Glomerular visceral epithelial cell (primary cell): ENCODE measurements around the gene MGAM2.

ENCODE experiments used
- DNase-seq: peaks from one replicate; pipeline ENCODE4 v3.0.0-alpha.2; 2016; ENCODE audit errors: extremely low spot score

Gene MGAM2

DNA sequence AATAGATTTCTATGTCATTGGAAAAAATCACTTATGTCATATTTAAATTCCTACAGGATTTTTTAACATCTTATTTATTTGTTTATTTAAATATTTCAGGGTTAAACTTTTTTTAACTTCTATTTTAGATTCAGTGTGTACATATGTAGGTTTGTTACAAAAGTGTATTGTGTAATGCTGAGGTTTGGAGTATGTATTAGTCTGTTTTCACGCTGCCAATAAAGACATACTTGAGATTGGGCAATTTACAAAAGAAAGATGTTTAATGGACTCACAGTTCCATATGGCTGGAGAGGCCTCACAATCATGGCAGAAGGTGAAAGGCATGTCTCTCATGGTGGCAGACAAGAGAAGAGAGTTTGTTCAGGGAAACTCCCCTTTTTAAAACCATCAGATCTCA is 65.4 kb downstream of the MGAM2 start:
- no peak for DNase-seq

DNA sequence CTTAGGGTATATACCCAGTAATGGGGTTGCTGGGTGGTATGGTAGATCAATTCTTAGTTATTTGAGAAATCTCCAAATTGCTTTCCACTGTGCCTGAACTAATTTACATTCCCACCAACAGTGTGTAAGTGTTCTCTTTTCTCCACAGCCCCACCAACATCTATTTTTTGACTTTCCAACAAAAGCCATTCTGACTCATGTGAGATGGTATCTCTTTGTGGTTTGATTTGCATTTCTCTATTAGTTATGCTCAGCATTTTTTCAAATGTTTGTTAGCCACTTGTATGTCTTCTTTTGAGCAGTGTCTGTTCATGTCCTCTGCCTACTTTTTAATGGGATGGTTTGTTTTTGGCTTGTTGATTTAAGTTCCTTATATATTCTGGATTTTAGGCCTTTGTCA is 66.4 kb downstream of the MGAM2 start:
- no peak for DNase-seq

DNA sequence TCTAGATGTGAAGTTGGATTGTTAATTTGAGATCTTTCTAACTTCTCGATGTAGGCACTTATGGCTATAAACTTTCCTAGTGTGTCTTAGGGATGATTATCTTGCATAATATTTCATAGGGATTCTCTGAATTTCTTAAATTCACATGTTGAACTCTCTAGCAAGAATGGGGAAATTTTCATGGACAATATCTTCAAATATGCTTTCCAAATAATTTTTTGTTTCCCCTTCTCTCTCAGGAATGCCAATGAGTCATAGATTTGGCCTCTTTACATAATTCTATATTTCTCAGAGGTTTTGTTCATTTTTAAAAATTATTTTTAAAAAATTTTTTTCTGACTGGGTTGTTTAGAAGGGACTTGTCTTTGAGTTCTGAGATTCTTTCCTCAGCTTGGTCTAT is 68.9 kb downstream of the MGAM2 start:
- DNase-seq, result no peak

DNA sequence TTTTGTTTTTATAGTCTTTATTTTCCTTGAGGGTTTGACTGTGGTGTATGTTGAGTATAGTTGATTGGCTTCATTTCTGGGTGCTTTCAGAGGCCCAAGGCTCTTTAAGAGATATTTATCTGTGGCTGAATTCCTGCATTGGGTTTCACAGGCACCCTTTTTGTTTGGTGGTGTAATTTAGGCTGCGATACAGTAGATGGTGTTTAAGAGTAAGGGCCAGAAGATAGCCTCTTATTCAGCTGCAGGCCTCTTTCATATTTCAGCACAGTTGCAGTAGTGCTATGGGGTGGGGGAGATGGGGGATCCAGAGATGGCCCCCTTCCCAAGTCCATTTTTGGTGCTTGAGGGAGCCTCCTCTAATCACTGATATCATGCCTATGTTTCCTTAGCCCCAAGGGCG is 69.7 kb downstream of the MGAM2 start:
- no peak for DNase-seq

DNA sequence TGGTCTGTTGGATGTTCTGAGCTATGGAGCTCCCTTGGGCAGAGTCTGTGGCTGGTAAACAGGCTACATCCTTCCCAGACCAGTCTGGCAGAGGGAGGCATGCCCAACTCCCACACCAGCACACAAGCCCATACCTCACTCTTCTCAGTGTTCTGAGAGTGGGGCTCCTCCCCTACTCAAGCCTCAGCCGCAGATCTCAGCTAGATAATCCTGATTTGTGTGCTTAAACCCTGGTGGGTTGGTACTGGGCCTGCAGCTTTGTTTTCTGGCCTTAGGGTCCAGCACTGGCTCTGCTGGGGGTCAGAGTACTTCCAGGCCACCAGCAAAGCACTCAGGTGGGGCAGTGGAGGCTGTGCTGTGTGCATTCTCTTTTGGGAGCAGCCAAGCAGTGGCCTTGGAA is 70.4 kb downstream of the MGAM2 start:
- DNase-seq, result no peak

DNA sequence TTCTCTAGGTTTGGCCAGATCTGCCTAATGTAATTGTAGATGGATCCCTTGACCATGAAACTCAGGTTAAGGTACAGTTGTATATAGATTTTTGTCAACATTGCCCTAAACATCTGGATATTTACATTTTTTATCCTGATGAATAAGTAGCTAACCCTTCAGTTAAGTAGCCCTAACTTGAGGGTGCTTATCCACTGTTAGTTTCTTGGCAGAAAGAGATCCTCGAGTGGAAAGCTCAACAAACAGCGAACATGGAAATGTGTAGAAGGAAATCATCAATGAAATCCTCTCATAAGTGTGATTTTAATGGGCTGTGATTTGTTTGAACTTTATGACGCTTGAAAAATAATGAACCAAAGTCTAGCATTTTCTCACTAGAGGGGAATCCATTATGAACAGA is 73.6 kb downstream of the MGAM2 start:
- no peak for DNase-seq

DNA sequence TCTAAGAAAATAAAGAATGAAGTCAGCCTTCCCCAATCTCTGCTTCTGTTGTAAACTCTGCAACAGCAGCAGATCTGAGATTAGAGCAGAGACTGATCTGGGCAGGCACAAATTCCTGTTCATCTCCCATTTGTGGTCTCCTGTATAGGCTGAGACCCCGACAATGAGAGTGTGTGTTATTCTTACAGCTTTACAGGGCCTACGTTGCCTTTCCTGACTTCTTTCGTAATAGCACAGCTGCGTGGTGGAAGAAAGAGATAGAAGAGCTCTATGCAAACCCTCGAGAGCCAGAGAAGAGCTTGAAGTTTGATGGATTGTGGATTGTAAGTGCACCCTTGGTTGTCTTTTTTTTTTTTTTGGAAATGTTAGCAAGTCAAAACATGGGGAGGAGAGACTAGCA is 74.3 kb downstream of the MGAM2 start:
- no peak for DNase-seq

DNA sequence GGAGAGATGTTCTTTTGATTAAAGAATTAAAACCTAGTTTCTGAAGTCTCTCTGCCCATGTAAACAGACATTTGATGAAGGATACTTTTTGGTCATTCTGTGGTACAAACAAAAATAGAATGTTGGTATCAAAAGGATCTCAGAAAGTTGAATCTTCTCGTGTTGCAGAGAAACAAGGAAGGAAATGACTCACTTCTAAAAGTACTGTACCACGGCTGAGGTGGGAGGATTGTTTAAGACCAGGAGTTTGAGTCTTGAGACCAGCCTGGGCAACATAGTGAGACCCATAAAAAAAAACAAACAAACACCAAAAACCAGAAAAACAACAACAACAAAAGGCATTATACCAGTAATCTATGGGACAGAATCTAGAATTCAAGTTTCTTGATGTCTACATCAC is 76.6 kb downstream of the MGAM2 start:
- DNase-seq, result no peak

DNA sequence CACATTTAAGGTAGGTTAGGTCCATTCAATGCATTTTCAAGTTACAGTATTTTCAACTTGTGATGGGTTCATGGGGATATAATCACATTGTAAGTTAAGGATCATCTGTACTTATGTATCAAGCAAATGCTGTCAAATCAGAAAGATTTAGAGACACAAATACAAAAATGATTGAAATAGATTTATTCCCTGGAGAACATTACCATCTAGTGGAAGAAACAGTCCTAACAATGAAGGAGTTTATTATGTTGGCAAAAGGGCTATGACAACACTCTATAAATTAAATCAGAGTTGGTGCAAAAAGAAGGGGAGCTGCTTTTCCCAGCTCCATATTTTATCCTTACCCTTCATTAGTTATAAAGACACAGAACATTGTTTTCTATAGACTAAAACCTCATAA is 77.3 kb downstream of the MGAM2 start:
- no peak for DNase-seq

DNA sequence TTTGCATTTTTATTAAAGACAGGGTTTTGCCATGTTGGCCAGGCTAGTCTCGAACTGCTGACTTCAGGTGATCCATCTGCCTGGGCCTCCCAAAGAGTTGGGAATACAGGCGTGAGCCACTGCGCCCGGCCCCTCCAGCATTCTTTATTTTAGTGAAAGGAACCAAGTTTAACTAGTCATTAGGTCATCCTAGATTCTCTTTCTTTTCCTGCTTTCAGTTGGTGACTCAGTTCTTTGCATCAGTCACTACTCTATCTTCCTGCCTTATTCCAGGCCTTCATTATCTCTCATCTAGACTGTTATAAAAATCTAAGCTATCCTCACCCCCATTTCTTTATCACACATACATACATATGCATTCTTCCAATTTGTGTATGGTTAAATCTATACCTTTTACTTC is 82.7 kb downstream of the MGAM2 start:
- no peak for DNase-seq

DNA sequence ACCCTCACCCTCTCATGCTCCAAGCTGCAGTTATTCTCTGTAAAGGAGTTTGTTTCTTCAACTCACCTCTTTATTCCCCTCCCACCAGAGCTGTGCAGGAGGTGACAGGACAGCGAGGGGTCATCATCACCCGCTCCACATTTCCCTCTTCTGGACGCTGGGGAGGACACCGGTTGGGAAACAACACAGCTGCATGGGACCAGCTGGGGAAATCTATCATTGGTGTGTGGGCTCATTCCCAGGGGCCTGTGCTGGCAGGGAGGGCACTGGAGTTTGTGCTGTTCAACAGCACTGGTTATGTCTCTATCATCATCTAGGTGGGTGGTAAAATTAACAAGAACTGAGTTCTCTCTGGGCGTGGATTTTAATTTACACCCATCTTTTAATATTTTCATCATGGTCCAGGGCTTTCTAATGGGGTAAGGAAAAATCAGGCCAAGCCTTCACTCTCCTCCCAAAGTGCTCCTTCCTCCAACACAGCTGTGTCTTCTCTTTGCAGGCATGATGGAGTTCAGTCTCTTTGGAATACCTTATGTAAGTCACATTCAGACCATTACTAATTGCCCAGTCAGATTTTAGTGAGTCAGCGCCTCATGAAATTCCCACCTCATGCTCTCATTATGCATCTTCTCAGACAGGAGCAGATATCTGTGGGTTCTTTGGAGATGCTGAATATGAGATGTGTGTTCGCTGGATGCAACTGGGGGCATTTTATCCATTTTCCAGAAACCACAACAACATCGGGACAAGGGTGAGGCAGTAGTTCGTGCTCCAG is 84.7 kb downstream of the MGAM2 start:
- DNase-seq, result peak; percentile 17

DNA sequence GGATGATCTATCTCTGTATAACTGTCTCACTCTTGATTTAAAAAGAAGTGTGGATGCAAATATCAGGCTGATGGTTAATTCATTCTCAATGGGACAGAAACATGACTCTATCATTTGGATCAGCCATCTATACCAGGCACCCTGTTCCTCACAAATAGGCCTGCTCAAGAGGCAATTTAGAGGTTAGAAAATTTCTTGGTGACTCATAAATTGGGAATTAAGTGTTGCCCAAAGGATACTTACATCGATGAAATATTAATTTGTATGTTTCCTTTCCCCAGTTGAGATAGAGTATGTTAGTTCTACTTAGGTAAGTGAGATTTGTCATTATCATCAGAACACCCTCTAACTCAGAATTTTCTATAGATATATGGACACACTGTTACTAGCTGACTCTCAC is 88.7 kb downstream of the MGAM2 start:
- no peak for DNase-seq

DNA sequence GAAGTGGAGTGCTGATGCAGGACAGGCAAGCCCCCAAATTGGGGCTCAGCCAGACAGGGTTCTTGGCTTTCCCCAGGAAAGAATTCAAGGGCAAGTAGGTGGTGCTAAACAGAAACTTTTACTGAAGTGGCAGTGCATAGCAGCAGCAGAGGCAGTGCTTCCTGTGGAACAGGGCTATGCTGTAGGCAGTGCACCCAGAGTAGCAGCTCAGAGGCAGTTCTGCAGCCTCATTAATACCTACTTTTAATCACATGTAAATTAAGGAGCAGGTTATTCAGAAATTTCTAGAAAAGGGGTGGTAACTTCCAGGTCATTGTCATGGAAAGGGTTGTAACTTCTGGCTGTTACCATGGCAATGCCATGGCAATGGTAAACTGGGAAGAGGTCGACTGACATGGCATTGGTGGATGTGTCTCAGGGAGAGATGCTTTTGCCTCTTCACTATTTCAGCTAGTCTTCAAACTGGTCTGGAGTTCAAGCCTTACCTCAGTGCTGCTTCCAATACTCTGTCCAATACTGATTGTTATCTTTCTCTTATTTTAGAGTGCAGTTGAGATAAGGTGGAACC is 117.1 kb downstream of the MGAM2 start:
- DNase-seq, result no peak

DNA sequence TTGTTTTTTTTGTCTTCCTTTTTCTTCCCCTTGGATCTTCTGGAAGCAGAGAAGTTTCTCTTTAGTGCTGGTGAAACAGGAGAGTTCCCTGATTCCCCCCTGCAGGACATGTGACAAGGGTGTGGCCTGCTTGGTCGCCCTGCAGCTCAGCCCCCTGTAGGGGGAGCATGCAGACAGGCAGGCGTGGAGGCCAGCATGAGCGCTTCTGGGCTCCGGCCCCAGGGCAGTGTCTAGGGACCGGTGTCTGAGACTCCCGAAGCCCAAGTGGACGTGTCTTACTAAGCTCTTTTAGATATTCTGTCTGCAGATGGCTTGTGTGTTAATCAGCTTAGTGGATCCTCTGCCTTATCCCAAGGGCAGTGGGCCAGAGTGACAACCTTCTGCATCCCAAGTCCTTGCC is 120.2 kb downstream of the MGAM2 start:
- DNase-seq, result no peak

DNA sequence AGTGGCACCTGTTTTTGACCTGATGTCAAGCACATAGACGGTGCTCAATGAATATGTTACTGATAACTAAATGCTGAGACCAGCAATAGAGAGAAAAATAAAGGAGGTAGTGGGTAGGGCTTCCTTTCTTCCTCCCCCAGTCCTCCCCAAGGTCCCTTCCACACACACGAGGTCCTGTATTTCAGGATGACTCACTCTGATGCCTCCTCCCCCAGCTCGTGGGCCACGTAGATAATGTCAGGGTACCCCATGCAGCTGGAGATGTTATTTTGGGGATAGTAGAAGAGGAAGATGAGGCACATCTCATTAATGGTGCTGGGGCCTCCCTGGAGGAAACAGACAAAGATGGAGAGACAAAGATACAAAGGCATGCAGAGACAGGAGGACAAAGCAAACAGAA is 129.0 kb downstream of the MGAM2 start:
- DNase-seq, result no peak

DNA sequence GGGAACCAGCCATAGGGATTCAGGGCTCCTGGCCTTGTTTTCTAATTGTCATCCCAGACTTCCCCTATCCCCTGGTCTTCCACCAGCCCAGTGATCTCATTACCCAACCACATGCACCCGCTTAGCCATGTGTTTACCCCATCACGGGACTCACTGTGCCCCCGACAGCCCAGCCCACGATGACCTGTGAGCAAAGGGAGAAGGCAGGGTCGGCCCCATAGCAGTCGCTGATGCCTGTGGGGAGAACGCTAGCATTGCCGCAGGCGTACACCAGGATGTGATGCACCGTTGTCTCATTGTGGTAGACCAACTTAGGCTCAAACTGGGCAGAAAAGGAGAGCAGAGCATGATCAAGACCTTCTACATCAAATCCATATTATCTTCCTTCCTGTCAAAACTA is 132.3 kb downstream of the MGAM2 start:
- no peak for DNase-seq

DNA sequence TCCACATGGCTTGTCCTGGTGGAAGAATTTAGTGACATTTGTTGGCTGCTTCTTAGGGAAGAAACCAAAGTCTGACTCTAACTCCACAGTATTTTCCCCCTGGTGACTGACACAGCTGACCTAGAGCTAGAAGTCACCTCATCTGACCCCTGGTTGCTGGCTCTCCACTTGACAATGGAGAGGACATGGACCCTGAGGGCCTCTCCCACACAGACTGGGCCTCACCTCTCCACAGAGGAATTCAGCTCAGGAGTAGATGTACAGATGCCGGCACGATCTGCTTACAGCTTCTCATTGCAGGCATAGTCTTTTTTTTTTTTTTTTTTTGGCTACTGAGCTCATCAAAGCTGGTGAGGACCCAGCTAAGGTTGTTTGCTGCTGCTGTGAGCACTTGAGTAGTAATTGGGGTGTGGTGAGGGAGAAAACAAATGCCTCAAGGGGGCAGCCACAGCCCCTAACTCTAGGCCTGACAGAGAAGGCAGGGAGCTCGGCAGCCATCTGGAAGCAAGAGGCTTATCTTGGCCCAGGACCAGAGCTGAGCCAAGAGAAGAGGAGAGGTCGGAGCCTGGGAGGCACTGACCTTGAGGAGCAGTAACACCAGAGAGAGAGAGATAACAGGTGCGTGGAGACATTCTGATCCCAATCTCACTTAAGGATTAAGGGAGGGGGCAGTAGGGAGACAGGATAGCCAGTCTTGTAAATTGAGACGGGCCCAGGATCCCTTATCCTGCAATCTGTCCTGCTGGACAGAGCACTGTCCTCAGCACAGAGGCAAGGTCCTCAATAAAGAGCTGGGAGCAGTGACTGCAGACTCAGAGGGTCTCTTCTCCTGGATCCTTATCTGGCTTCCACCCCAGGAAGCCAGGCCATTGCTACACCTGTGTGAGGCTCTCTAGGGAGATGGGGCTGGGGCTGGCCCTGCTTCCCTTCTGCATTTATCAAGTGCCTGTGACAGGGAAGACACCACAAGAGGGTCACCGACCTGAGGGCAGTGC is 136.9 kb downstream of the MGAM2 start:
- no peak for DNase-seq

DNA sequence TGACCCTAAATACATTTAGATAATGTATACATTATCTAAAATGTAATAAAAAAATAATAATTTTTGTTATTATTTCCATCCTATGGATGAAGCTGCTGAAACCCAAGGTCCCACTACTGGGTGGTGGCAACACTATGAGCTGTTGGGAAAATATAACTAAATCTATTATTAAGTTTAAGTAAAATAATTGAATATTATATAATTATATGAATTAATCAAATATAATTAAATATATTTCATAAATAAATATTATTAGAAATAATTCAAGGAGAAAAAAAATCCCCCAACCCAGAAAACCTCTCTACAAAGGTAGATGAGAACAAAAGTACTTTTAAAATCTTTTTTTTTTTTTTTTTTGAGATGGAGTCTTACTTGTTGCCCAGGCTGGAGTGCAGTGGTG is 138.4 kb downstream of the MGAM2 start:
- DNase-seq, result no peak

DNA sequence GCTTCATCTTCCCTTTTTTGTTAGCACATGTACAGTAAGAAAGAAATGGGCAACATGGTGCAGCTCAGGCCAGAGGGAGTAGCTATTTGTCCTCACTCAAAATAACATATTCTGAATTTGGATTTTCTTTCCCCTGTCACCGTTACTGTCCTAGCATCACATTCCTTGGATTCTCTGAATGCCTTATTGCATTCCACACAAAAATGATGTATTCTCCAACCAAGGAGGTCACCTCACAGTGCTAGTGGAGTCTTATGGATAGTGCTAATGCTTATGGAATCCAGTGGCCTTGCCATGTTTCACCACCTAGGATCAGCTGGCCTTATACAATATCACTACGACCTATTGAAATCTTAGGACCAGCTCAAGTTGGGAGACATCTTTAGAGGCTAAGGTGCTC is 139.2 kb downstream of the MGAM2 start:
- DNase-seq, result peak; percentile 47

DNA sequence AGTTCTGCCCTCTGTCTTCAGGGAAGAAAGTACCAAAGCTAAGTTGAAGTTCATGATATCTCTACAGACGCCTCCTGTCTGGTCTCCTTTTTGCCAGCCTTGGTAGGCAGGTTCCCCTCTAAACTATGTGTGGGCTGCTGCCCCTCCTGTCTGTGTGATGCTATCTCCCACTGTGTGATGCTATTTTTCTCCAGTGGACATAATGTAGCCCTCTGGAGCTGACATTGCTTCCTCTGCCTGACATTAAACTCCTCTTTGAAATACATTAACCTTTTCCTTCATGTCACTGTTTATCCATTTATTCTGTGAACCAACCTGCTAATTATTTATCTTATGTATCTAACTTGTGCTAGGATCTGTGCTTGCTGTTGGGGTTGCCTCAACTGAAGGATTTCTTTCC is 146.4 kb downstream of the MGAM2 start, which contains the start of gene PRSS58:
Gene PRSS58, minus strand, starts transcription at position 101 of the 400 bp plus-strand sequence. CDS start 351 bp downstream, outside the sequence.
- DNase-seq, result no peak

DNA sequence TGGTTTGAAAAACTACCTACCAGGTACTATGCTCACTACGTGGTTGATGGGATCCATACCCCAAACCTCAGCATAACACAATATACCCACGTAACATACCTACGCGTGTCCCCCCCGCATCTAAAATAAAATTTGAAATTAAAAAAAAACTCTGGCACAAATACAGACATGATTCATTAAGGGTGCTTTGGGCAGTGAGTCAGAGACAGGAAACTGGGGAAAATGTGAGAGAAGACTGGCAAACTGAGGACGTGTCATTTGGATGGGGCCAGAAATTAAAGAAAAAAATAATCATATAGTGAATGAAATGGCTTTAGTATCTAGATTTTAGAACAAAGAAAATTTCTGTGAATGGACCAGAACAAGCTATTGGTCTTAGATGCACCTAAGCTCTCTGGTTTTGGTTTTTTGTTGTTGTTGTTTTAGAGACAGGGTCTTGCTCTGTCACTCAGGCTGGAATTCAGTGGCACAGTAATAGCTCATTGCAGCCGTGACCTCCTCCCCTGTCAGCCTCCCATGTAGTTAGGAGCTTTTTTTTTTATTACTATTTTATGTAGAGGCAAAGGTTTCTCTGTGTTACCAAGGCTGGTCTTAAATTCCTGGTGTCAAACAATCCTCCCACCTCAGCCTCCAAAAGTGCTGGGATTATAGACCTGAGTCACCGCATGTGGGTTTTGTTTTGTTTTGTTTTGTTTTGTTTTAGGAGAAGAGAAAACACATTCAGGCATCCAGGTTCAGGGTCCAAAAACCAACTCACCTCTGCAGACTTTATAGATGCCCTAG is 152.3 kb downstream of the MGAM2 start:
- peak; percentile 13 for DNase-seq
